Measurements from ENCODE around the gene YAE1.
A peak's percentile ranks its signal among the peaks of the same experiment; 100 is the strongest.
"Not testable (repeated sequence)": the region's sequence is repeated elsewhere in the genome, so short reads cannot be mapped to it uniquely, and the experiment has no call there.

Gene YAE1, protein sequence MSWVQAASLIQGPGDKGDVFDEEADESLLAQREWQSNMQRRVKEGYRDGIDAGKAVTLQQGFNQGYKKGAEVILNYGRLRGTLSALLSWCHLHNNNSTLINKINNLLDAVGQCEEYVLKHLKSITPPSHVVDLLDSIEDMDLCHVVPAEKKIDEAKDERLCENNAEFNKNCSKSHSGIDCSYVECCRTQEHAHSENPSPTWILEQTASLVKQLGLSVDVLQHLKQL
- long read RNA-seq, donor 1, transcript YAE1-205 (2 exons, 660 nt): minor isoform, 5 of 28 reads
- long read RNA-seq, donor 1, transcript YAE1-201 (3 exons, 899 nt): major isoform, 19 of 28 reads
- long read RNA-seq, donor 1, partial matches to known transcripts: 0 of 28 reads
- long read RNA-seq, donor 1, other reads (novel, unspliced or antisense): 0 of 28 reads
- long read RNA-seq, donor 2, transcript YAE1-201 (3 exons, 899 nt): major isoform, 19 of 24 reads
- long read RNA-seq, donor 2, partial matches to known transcripts: 0 of 24 reads
- long read RNA-seq, donor 2, other reads (novel, unspliced or antisense): 0 of 24 reads
- long read RNA-seq, donor 3, transcript YAE1-201 (3 exons, 899 nt): major isoform, 13 of 14 reads
- long read RNA-seq, donor 3, partial matches to known transcripts: 0 of 14 reads
- long read RNA-seq, donor 3, other reads (novel, unspliced or antisense): 0 of 14 reads
- long read RNA-seq, donor 4, transcript YAE1-201 (3 exons, 899 nt): major isoform, 17 of 23 reads
- long read RNA-seq, donor 4, partial matches to known transcripts: 0 of 23 reads
- long read RNA-seq, donor 4, other reads (novel, unspliced or antisense): 0 of 23 reads
- long read RNA-seq, donor 5, transcript YAE1-201 (3 exons, 899 nt): major isoform, 35 of 54 reads
- long read RNA-seq, donor 5, partial matches to known transcripts: 13 of 54 reads
- long read RNA-seq, donor 5, other reads (novel, unspliced or antisense): 0 of 54 reads
- long read RNA-seq, donor 6, transcript YAE1-201 (3 exons, 899 nt): major isoform, 25 of 38 reads
- long read RNA-seq, donor 6, partial matches to known transcripts: 10 of 38 reads
- long read RNA-seq, donor 6, other reads (novel, unspliced or antisense): 0 of 38 reads
- long read RNA-seq, donor 7, transcript YAE1-201 (3 exons, 899 nt): major isoform, 39 of 47 reads
- long read RNA-seq, donor 7, transcript YAE1-205 (2 exons, 660 nt): minor isoform, 7 of 47 reads
- long read RNA-seq, donor 7, partial matches to known transcripts: 0 of 47 reads
- long read RNA-seq, donor 7, other reads (novel, unspliced or antisense): 0 of 47 reads
- long read RNA-seq, donor 8, transcript YAE1-201 (3 exons, 899 nt): major isoform, 17 of 19 reads
- long read RNA-seq, donor 8, partial matches to known transcripts: 0 of 19 reads
- long read RNA-seq, donor 8, other reads (novel, unspliced or antisense): 0 of 19 reads

DNA sequence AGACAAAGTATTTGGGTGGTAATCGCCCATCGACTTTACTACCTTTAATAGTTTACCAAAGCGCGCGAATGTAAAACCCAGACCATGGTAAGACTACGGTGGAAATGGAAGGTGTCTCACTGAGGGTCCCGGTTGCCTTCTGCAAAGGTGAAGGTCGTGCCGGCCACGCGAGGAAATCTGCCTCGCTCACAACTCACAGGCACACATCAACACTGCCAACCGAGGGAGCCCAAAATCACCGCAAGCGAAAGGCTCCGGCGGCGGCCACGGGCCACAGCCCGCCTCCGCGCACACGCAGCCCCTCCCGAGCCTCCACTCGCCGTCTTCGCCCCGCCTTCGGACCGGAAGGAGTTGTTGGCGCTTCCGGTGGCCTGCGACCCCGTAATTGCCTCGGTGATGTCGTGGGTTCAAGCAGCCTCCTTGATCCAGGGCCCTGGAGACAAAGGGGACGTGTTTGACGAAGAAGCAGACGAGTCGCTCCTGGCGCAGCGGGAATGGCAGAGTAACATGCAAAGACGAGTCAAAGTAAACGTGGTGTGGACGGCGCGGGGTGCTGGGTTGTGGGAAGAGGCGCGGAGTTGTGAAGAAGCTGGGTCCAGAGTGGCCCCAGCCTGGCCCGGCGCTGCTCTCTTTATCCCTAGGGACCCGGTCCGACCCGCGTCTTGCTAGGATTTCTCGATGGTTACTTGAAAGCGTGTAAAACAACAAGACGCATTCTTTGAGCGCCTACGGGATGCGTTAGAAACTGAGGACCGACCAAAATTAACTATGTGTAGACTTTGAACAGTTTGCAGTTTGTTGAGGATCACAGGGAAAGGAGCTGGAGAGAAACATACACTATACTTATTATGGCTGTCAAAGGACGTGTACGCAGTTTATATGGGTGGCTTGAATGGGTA lies at the start of gene YAE1:
Gene YAE1, plus strand, starts transcription at position 382 of the 899 bp plus-strand sequence. Its CDS starts 15 bp downstream, at position 397.
- DNase-seq: peak; percentile 90

DNA sequence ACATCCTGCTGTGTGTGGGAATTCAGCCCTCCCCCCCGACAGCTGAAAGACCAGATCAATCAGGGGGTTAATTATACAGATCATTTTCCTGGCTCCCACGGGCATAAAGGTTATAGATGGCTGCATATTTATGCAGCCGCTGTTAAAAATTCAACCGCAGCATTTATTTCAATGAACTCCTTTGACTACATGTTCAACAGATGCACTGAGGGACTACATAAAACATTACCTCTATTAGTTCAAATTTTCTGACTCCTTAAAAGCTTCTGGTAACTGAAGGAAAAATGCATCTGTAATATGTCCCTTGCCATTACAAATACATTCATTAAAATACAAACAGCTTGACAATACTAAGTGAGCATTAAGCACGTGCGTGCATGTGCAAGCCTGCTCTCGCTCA lies 49.7 kb upstream of the YAE1 start:
- no peak for DNase-seq

DNA sequence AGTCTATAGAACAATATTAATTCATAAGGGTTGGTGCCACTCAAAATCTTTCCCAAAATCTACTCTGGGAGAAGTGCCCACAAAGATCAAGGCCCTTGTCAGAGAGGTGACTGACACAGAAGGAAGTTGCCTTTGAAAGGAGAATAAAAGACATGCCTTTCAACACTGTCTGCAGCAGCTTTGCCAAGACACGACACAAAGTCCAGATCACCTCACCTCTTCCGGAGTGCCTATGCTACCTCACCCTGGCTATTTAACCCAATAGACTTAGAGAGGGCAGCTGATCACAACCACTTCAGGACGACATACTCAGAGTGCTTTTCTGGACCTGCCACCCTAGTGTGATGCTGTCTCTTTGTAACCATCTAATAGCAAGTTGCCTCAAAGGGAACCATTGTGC lies 49.0 kb upstream of the YAE1 start:
- no peak for DNase-seq

DNA sequence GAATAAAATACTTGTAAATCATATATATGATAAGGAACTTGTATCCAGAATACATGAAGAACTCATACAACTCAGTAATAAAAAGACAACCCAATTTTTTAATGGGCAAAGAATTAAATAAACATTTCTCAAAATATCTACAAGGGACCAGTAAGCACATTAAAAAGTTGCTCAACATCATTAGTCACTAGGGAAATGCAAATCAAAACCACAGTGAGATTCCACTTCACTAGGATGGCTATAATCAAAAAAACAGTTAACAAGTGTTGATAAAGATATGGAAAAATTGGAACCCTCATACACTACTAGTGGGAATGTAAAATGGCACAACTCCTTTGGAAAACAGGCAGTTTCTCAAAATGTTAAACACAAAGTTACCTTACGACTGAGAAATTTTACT lies 40.3 kb upstream of the YAE1 start:
- DNase-seq: no peak

DNA sequence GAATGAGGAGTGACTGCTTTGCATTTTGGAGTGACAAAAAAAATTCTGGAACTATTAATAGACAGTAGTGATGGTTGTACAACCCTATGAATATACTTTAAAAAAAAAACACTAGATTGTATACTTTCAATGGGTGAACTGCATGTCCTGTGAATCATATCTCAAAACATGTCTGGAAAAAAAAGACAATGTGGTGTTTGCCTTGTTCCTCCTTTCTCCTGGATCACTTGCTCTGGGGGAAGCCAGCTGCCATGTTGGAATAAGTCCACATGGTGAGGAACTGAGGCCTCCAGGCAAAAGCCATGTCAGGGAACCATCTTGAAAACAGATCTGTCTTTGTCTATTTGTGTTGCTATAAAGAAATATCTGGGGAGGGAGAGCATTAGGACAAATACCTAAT lies 39.5 kb upstream of the YAE1 start:
- no peak for DNase-seq

DNA sequence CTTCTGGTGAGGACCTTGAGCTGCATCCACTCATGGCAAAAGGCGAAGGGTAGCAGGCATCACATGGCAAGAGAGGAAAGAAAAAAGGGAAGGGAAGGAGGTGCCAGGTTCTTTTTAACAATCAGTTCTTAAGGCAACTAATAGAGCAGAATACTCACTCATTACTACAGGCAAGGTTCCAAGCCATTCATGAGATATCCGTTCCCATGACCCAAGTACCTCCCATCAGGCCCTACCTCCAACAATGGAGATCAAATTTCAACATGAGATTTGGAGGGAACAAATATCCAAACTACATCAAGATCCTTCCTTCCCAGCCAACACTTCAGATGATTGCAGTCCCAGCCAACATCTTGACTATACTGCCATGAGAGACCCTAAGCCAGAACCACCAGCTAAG lies 38.9 kb upstream of the YAE1 start:
- no peak for DNase-seq

DNA sequence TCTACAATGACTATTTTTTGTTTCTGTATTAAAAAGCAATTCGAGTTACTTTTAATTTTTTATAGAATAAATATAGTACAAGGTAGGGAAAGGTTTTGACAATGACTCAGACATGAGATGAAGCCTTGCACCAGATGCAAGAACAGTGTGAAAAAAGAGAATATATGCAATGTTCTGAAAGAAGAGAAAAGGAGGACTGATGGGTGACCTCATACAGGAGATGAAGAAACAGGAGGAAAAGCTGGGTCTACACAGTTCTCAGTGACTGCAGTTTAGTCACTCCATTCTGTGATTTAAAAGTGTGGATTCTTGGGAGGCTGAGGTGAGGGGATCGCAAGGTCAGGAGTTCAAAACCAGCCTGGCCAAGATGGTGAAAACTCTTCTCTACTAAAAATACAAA lies 38.3 kb upstream of the YAE1 start:
- no peak for DNase-seq

DNA sequence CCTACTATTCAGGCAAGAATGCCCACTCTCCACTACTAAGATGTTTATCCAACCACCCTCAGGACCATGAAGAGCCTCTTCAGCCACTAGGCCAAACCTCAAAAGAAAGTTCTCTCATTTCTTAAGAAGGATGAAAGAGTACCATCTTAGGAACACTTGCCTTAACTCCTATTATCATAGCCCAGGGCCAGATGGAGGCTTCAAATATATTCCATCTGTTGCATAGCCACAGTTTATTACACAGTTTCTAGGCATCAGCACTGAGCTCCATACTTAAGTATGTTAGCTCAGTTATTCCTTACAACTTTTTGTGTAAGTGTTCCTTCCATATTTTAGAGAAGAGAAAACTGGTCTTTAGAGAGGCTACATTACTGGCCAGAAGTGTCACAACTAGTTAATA lies 37.4 kb upstream of the YAE1 start:
- no peak for DNase-seq

DNA sequence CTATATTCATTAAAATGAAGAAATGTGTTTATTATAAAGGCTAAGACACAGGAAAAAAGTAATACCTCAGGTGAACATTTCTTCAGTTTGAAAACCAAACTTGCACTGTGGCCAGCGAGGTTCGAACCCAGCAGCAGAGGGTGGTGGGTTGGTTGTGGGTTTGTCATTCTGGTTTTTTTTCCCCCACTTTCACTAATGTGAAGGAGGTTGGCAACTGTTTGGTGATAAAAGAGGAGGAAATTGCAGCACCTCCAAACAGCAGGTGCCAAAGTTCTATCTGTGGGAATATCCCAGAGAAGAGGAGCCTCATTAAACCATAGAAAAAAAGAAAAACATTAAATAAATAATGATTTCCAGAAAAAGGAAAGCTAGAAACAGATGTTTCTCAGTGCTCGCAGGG lies 36.6 kb upstream of the YAE1 start:
- no peak for DNase-seq

DNA sequence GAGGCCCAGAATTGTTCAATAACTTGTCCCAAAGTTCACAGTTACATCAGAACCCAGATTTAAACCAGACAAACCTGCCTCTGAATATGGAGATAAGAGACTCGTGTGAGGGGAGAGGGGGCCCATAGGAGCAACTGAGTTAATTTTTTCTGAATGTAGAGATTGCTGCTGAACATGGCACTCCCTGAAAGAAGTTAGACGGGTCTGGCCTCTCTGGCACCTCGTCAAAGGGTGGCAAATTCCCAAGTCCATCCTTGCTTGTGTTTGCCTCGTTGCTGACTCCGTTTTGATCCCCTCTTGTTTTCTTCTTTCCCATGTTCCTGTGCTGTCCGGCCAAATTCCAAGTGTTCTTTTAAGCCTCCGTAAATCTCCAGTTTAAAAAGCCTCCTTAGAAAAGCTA lies 35.2 kb upstream of the YAE1 start:
- no peak for DNase-seq

DNA sequence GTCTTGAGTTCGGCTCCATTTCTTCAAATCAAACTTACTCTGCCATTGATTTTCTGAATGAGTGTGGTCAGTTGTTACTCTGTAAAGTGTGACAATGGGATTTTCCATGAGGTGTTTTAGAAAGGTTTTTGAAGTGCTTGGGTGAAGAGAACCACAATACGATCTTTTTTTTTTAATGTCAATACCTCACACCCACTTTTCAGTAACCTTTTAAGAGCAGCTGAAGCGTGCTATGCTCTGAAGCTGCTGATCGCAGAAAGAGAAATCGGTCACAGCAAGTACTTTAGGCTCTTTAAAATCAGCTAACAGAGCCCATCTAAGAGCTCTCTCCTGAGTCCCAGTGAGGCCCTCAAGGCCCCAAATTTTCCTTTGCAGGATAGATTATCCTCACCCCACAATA lies 34.4 kb upstream of the YAE1 start:
- no peak for DNase-seq

DNA sequence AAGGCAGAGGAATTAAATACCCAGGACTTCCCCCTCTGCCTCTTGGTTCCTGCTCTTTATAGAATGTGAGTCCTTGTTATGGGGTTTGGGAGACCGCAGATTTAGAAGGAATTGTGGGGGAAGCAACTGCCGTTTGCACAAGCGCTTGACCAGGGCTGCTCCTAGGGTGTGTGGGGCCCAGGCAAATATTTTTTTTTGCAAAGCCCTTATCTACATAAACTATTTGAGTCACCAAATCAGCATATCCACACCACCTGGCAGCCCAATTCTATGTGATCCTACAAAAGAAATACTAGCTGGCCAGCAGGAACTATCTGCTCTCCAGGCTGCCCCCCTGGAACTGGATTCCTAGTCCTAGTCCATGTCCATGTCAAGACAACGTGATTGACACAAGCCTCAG lies 33.4 kb upstream of the YAE1 start:
- DNase-seq: no peak

DNA sequence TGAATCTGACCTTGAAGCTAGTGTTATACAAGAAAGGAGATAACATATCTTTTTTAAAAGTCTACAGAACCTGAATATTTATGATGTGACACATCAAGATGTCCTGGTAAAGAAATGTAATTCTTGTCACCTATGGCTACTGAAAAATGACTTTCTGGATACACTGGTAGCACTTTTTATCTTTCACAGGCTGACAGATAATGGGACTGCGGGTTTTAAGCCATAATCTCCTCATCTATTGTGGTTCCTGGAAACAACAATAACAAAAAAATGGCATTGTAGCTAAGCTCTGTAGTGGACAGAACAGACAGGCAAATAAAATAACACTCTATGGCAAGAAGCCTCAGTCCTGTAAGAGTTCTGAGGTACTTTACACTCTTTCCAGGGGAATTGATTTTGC lies 31.6 kb upstream of the YAE1 start:
- no peak for DNase-seq

DNA sequence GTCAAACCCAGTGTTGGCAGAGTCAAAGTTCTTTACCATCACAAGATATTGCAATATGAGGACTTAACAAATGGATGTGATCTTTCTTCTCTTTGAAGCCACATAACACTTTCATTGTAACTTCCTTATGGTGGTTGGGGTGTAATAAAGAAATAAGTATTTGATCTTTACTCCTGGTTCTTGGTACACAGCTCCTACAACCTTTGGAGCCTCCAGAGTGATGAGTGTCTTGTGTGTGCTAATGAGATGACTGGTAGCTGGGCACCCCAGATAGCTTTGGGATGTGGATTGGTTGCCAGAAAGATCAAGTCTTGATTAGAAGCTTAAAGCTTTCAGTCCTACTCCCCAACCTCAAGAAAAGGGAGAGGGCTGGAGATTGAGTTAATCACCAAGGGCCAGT lies 31.1 kb upstream of the YAE1 start:
- no peak for DNase-seq

DNA sequence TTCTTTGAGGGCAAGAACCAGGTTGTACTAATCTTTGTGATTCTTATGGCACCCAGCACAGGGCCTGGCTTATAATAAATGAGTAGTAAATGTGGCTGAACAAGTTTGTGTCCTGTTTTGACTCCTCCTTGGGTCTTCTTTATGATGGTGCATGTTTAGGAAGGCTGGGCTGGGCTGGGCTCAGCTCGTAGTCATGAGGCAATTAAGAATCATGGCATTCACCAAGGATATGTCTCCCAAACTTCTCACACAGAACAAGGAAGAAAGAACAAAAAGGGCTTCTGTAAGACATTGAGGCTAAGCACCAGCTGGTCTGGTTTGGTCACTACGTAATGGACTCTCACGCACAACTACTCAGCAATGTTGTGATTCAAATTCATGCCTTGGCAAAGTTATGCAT lies 30.5 kb upstream of the YAE1 start:
- DNase-seq: no peak

DNA sequence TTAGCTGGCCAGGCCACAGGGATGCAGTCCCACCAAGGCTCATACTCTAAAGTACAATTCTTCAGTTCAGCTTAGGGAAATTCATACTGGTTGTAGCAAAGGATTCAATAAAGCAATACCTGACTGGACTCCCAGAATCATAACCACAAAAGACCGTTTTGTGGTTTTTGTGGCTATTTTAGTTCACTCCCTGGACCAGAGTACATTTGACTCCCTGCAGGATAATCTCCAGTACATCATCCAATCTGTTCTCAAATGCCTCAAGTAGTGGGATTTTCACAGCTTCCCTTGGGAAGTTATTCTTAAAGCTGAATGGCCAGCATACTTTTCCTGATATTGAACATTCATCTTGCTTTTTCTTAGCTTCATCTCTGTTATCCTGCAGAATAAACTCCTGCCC lies 29.3 kb upstream of the YAE1 start:
- no peak for DNase-seq

DNA sequence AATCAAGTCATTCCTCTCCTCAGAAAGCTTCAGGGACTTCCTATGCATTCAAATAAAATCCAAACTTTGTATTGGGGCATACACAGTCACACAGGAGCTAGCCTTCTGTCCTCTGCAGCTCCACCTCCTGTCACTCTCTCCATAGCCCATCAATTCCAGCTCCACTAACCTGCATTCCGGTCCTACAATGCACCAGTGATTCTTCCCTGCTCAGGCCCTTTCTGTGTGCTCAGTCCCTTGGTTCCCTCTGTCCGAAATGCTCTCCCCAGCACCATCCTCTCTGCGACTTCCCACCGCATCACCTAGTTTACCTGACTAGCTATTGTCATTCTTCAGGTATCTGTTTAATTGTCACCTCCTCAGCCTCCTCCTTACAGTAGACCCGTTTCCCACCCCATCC lies 26.4 kb upstream of the YAE1 start:
- DNase-seq: no peak

DNA sequence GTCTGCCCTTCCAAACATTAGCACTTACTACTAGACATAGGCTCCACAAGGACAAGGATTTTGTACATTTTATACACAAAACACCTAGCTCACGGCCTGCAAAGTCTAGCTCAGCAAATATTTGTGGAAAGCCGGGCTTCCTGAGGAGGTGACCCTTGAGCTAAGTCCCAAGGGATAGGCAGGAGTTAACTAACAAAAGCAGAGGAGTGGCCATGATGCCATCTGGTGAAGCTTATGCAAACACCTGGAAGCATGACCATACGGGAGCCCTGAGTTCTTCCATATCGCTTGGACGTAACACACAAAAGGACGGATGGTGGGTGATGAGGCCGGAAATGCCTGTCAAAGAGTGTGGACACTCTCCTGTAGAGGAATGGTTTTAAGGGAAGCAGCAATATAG lies 25.9 kb upstream of the YAE1 start:
- DNase-seq: no peak

DNA sequence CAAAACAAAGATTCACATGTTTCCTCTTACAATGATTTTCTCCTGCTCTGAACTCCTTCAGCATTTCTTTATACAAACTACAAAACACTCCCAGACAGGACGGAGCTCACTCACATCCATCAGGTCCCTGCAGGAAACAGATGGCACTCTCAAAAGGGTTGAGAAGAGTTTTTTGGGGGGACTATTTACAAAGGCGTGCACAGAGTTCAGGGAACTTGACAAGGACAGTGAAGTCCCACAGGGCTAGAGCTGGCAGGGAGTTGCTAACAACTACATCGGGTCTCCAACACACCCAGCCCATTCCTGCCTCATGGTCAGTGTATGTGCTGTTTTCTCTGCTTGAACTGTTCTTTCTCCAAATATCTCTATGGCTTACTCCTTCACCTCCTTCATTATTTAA lies 24.7 kb upstream of the YAE1 start:
- DNase-seq: no peak

DNA sequence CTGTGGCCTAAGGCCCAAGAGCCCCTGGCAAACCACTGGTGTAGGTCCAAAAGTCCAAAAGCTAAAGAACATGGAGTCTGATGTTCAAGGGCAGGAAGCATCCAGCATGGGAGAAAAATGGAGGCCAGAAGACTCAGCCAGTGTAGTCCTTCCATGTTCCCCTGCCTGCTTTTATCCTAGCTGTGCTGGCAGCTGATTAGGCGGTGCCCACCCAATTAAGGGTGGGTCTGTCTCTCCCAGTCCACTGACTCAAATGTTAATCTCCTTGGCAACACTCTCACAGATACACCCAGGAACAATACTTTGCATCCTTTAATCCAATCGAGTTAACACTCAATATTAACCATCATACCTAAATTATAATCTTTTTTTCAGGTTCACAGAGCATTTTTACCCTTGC lies 21.4 kb upstream of the YAE1 start:
- DNase-seq: not testable (repeated sequence)

DNA sequence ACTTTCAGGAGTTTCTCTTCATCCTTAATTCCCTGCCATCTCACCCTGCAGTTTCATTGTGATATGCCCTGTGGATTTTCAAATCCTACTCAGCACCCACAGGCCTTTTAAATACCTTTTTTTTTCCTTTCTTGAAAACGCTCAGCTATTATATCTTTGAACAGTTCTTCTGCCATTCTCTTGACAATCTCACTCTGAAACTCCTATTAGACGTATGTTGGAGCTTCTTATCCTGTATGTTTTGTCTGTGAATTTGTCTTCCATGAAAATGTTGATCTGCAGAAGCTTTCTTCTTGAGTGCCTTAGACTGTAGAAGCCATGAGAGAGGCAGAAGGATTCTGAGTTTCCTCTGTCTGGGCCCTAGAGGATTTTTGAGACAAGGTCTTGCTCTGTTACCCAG lies 18.9 kb upstream of the YAE1 start:
- DNase-seq: no peak

DNA sequence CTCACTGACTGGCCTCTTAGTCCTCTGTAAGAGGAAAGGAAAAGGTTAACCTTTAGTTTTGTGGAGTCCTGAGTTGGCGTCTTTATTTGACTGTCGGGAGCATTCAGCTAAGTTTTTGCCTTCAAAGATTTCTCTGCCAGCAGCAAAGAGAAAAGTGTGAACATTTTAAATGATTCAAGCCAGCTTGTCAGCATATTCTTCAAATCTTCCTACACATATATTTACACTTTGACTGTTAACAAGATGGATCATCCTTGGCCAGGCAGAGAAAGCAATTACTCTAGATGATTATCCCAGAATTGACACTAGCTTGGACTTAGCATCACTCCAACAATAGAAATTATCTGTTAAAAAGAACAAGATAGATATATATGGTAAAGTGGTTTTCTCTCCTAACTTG lies 15.8 kb upstream of the YAE1 start:
- no peak for DNase-seq

Measured in right kidney (tissue), 9 donors.